KOPT-K1 (cell line): ENCODE results near the gene TBC1D17.

Experiments used
- H3K27ac ChIP-seq: fragments of 200-600 bp; sonication (generic); 2 replicates; pipeline ENCODE4 v1.5.1; 2016; ENCODE audit warnings: antibody characterized with exemption, mild to moderate bottlenecking, low read depth, low read length; ENCODE audit not compliant: poor library complexity, severe bottlenecking
- H3K36me3 ChIP-seq: fragments of 200-600 bp; sonication (generic); 2 replicates; pipeline ENCODE4 v1.5.1; 2017; ENCODE audit warnings: antibody characterized with exemption, mild to moderate bottlenecking, low read length, moderate library complexity; ENCODE audit not compliant: insufficient read depth
- H3K9me3 ChIP-seq: fragments of 200-600 bp; sonication (generic); 2 replicates; pipeline ENCODE4 v1.5.1; 2017; ENCODE audit warnings: antibody characterized with exemption, low read length, mild to moderate bottlenecking; ENCODE audit not compliant: insufficient read depth, poor library complexity, severe bottlenecking

TBC1D17 gene

DNA sequence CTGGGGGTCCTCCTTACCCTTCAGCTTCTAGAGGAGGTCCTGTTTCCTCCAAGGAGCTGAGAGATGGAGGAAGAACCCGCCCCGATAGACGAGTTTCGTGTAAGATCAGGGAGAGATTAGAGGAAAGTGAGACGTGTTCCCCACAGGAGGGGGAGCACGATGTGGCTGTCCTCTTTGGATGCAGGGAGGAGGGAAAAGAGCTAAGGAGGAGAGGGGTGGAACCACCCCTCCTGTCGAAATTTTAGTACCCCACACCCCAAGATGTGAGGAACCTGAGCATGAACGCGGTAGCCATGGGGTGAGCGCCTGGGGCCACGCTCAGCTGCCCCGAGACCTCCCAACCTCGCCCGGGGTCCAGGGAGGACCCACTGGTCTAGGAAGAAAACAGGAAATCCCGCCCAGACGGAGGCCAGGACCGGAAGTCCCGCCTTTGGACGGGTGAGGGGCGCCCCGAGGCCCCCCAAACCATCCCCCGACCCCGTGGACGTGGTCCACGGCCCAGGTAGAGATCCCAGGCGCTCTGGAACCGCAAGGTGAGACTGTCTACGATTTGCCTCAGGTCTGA, 1.6 kb upstream of the TBC1D17 start:
- peak overlapping the region; percentile 96 for H3K27ac ChIP-seq
- no peaks in the 10 kb centered on the region for H3K9me3 ChIP-seq
- peaks cover 10% of the 10 kb centered on the region; the same call in 1 of the 2 replicates for H3K36me3 ChIP-seq

DNA sequence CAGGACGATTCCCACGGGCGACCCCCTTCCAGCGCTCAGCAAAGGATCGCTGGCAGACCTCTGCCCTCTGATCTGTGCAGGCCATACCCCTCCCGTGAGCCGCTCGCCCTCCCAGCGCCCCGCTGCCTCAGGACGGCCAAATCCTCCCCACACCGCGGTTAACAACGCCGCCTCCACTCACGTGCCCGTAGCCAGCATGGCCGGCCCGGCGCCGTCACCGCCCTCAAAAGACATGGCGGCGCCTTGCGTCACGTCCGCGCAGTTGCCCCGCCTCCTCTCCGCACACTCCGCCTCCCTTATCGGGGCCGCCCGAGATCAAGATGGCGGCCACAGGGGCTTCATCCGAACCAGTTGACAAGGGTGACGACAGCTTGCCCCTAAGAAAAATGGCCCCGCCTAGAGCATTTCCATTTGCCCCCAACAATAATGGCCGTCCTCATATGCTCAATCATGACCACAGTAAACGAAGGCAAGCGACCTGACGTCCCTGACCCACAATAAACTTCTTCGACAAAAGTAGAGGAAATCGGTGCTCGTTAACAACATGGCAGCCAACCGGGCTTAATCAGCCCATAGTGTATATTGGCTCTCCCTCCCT, 981 bp upstream of the TBC1D17 start:
- peak overlapping the region; percentile 96 for H3K27ac ChIP-seq
- peaks cover 15% of the 10 kb centered on the region; the same call in 1 of the 2 replicates for H3K36me3 ChIP-seq
- H3K9me3 ChIP-seq, result no peaks in the 10 kb centered on the region

DNA sequence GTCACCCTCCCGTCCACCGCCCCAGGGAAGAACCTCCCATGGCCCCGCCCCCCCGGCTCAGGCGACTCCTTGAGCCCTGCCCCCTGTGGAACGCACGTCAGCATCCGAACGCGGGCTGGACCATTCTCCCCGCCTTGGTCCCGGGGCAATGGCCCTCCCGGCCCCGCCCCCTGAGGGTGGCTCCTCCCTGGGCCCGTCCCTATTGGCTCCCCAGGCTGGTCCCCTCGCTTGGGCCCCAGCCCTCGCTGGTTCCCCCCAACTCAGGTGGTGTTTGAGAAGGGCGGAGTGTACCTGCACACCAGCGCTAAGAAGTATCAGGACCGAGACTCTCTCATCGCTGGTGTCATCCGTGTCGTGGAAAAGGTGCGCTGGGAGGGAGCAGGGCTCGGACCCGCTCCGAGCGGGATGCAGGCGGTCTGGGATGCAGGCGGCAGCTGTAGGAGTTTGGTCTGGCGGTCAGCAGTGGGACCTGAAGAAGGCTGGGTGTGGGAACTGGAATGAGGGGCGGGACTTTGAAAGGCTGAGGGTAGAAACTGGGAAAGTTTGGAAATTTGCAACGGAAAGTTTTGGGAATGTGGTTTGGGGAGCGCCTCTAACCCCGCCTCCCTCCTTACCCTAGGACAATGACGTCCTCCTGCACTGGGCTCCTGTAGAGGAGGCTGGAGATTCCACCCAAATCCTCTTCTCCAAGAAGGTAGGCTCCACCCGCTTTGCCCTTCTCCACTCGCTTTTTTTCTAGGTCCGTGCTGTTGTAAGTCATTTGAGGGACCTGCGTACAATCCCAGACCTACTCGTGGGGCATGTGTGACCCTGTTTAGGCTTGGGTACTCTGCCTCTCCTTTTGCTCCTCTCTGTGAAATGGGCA, 609 bp downstream of the TBC1D17 start:
- H3K27ac ChIP-seq, result peak overlapping the region; percentile 96
- H3K36me3 ChIP-seq, result peaks cover 26% of the 10 kb centered on the region; the same call in 1 of the 2 replicates
- H3K9me3 ChIP-seq, result no peaks in the 10 kb centered on the region

DNA sequence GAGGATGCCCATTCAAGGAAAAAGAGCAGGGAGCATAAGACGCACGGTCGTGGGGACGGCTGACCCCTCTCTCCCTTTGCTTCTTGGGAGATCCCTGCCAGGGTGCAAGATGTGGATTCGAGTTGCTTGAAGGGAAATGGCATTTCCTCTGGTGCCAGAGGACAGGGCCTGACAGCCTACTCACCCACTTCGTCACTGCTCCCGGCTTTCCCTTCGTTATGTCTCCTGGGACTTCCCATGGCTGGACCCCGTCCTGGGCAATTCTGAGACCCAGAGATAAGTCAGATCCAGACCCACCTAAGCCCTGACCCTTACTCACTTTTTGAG, 1.2 kb downstream of the TBC1D17 start:
- Histone ChIP-seq H3K9me3 (no peaks in the 10 kb centered on the region), H3K27ac (peak overlapping the region; percentile 96), H3K36me3 (peaks cover 32% of the 10 kb centered on the region; the same call in 1 of the 2 replicates)

GRCh38 chr19:49879243-49879963, 1.9 kb downstream of the TBC1D17 start:
- Histone ChIP-seq H3K27ac (no peak overlapping the region), H3K36me3 (peaks cover 39% of the 10 kb centered on the region; the same call in 1 of the 2 replicates), H3K9me3 (no peaks in the 10 kb centered on the region)

DNA sequence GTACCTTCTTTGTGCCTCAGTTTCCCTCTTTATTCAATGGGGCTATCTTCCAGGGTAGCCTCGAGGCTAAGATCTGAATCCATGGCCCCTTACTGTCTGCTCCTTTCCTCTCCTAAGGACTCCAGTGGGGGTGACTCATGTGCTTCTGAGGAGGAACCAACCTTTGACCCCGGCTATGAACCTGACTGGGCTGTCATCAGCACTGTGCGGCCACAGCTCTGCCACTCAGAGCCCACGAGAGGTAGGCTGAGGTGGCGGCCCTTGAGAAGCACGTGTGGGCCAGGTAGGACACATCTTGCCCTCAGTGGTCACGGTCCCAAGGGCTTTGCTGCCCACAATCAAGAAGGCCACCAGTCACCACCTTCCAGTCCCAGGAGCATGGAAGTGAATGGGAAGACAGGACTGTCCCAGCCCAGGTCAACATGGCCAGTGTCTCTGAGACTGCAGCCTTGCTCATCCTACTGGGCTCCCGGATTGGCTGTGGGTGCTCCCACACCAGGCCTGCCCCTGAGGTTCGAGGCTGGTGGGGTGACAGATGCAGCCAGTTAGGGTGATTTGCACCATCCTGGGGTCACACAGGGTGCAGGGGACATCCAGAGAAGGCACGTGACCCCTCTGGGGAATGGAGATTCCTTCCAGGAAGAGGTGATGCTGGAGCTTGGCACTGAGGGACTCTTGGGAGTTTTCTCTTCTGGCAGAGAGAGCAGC, 2.8 kb downstream of the TBC1D17 start:
- Histone ChIP-seq H3K36me3 (peaks cover 45% of the 10 kb centered on the region; the same call in 1 of the 2 replicates), H3K27ac (no peak overlapping the region), H3K9me3 (no peaks in the 10 kb centered on the region)

GRCh38 chr19:49881186-49881585, 3.7 kb downstream of the TBC1D17 start:
- H3K27ac ChIP-seq, result no peak overlapping the region
- H3K9me3 ChIP-seq, result no peaks in the 10 kb centered on the region
- H3K36me3 ChIP-seq, result peaks cover 45% of the 10 kb centered on the region; the same call in 1 of the 2 replicates

GRCh38 chr19:49881672-49882394, 4.3 kb downstream of the TBC1D17 start:
- Histone ChIP-seq H3K36me3 (peaks cover 45% of the 10 kb centered on the region; the same call in 1 of the 2 replicates), H3K9me3 (no peaks in the 10 kb centered on the region), H3K27ac (no peak overlapping the region)

DNA sequence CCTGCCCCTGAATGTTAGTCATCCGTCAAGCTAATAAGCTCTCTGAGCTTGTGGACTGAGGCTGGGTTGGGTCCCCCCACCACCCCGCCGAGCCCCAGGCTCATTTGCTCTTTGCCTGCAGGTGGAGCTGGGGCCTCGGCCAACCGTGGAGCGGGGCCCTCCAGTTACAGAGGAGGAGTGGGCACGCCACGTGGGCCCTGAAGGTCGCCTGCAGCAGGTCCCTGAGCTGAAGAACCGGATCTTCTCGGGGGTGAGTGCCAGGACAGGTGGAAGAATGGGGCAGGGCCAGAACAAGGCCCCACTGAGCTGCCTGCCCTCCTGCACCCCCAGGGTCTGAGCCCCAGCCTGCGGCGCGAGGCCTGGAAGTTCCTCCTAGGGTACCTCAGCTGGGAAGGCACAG, 5.1 kb downstream of the TBC1D17 start:
- Histone ChIP-seq H3K27ac (no peak overlapping the region), H3K36me3 (peaks cover 45% of the 10 kb centered on the region; the same call in 1 of the 2 replicates), H3K9me3 (no peaks in the 10 kb centered on the region)

DNA sequence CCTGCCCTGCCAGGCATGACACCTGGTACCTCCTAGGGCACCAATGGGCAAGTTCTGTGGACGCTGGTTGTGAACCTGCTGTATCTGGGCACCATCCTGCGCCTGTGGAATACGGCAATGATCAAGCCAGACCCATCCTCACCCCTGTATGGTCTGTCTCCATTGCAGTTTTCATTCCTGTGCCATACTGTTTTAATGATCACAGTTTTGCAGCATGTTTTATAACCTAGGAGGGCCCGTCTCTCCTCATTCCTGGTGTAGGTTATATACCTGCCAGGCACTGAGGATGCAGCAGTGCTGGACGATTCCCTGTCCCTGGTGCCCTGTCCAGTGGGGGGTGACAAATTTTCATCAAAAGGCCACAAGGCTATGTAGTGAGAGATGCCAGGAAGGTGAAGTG, 5.6 kb downstream of the TBC1D17 start:
- H3K27ac ChIP-seq, result no peak overlapping the region
- peaks cover 45% of the 10 kb centered on the region; the same call in 1 of the 2 replicates for H3K36me3 ChIP-seq
- no peaks in the 10 kb centered on the region for H3K9me3 ChIP-seq

DNA sequence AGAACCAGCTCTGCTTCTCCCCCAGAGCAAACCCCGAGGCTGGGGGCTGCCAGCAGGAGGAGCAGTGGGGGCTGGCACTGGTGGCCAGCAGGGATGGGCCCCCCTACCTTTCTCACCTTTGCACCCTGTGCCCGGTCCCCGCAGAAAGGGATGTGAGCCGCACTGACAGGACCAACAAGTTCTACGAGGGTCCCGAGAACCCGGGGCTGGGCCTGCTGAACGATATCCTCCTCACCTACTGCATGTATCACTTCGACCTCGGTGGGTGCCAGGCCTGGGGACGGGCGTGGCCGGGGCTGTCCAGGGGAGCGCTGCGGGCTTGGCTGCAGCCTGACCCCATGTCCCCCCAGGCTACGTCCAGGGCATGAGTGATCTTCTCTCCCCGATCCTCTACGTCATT, 6.6 kb downstream of the TBC1D17 start:
- no peak overlapping the region for H3K27ac ChIP-seq
- H3K36me3 ChIP-seq, result peaks cover 45% of the 10 kb centered on the region; the same call in 1 of the 2 replicates
- no peaks in the 10 kb centered on the region for H3K9me3 ChIP-seq

GRCh38 chr19:49884760-49885159, 7.3 kb downstream of the TBC1D17 start:
- H3K27ac ChIP-seq, result no peak overlapping the region
- H3K9me3 ChIP-seq, result no peaks in the 10 kb centered on the region
- peaks cover 45% of the 10 kb centered on the region; the same call in 1 of the 2 replicates for H3K36me3 ChIP-seq

GRCh38 chr19:49887037-49887664, 9.6 kb downstream of the TBC1D17 start:
- Histone ChIP-seq H3K36me3 (peaks cover 29% of the 10 kb centered on the region; the same call in 1 of the 2 replicates), H3K9me3 (no peaks in the 10 kb centered on the region), H3K27ac (no peak overlapping the region)
